Embryonic facial prominence (tissue), 1 donor: Measurements from ENCODE around the gene SNAP25.

Experiments used
- DNase-seq: peaks from one replicate; pipeline ENCODE4 v3.0.0-alpha.2; 2016; ENCODE audit errors: extremely low spot score

Gene SNAP25

GRCh38 chr20:10304471-10305046 lies 85.9 kb downstream of the SNAP25 start:
- no peak for DNase-seq

GRCh38 chr20:10306440-10307358 lies 88.1 kb downstream of the SNAP25 start:
- no peak for DNase-seq

GRCh38 chr20:10307359-10307735 lies 88.7 kb downstream of the SNAP25 start:
- DNase-seq, result no peak

GRCh38 chr20:10308652-10309051 lies 90.0 kb downstream of the SNAP25 start:
- no peak for DNase-seq

GRCh38 chr20:10309326-10309725 lies 90.7 kb downstream of the SNAP25 start:
- no peak for DNase-seq

- no peak for DNase-seq
These were observed 93.5 kb downstream of the SNAP25 start for GRCh38 chr20:10312111-10312510.

GRCh38 chr20:10313215-10313614 lies 94.6 kb downstream of the SNAP25 start:
- no peak for DNase-seq

GRCh38 chr20:10313701-10314100 lies 95.1 kb downstream of the SNAP25 start:
- no peak for DNase-seq

- DNase-seq, result no peak
These were observed 95.6 kb downstream of the SNAP25 start for GRCh38 chr20:10314198-10314597.

GRCh38 chr20:10315138-10315537 lies 96.5 kb downstream of the SNAP25 start:
- no peak for DNase-seq

- no peak for DNase-seq
These were observed 98.0 kb downstream of the SNAP25 start for GRCh38 chr20:10316582-10316981.

- DNase-seq, result no peak
These were observed 99.8 kb downstream of the SNAP25 start for GRCh38 chr20:10318291-10319024.

- no peak for DNase-seq
These were observed 101.2 kb downstream of the SNAP25 start for GRCh38 chr20:10319855-10320254.

GRCh38 chr20:10321138-10321717 lies 102.6 kb downstream of the SNAP25 start:
- DNase-seq, result no peak

GRCh38 chr20:10322073-10323012 lies 103.7 kb downstream of the SNAP25 start:
- DNase-seq, result no peak

- no peak for DNase-seq
These were observed 105.1 kb downstream of the SNAP25 start for GRCh38 chr20:10323729-10324128.

- no peak for DNase-seq
These were observed 105.7 kb downstream of the SNAP25 start for GRCh38 chr20:10324198-10324847.

GRCh38 chr20:10328897-10329255 lies 110.2 kb downstream of the SNAP25 start:
- DNase-seq, result no peak

- no peak for DNase-seq
These were observed 110.9 kb downstream of the SNAP25 start for GRCh38 chr20:10329387-10330005.

GRCh38 chr20:10330071-10330470 lies 111.4 kb downstream of the SNAP25 start:
- DNase-seq, result no peak
